Measurements from ENCODE around the gene SETBP1.

- TF ChIP-seq CTCF (IDR thresholded peaks at IDR 0.05) (no peak), REST (IDR thresholded peaks at IDR 0.05; ENCODE audit: insufficient read depth in 1 of 2, low read depth in 2 of 2, low read length in 1 of 2) (no peak), SIN3A (IDR thresholded peaks at IDR 0.05; ENCODE audit: borderline replicate concordance, insufficient read depth, low read depth, low read length) (no peak), POLR2AphosphoS5 (IDR thresholded peaks at IDR 0.05; ENCODE audit: low read depth, low read length) (no peak), TCF7L2 (IDR thresholded peaks at IDR 0.05; ENCODE audit: low read depth, low read length) (no peak)
Measured at GRCh38 chr18:44673256-44673880, 7.3 kb upstream of the SETBP1 start.
